ENCODE measurements around the gene SPTB.

Gene SPTB

DNA sequence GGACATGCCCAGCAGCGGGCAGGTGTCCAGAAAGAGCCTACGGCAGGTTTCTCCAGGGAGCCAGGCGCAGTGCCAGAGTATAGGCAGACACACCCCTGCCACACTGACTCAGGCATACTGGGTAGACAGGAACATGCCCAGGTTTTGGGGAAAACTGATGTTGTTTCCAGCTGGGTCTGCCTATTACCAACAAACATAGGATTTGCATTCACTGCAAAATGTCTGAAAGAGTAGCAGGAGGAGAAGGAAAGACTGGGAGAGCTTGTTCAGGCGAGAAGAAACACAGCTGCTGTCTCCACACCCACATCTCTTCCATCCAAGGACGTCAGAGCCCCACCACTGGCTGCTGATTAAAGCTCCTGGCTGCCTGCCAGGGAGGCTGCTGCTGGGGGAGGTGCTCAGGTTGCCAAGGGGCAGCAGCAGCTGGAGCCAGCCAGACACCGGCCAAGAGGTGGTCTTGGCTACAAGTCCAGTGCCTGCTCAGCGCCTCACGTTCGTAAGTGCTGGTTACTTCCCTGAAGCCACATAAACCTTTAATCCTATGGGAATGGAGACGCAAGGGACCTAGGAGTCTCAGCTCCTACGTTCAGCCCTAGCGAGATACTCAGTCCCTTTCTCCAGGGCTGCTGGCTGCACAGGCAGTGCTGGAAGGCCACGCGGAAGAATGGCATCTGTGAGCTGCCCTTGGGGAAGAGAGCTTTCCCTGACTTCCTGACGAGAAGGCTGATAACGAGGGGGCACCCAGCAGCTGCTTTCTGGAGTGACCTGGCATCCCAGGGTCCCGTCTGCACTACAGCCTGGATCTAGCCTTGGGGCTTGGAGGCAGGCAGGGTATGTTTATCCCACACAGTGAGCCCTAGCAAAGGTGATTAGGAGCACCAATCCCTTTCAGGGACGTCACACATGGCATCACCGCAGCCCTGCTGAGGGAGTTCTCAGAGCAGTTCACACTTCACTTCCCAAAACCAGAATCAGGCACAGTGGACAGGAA lies 117.4 kb downstream of the SPTB start (continued):
- TF ChIP-seq ZBTB49 (tag by site-specific recombination; IDR thresholded peaks at IDR 0.05; ENCODE audit: low read depth): no peak
- 0 out of 2 replicates have a peak, but pooled peaks have one; percentile 14 for TF ChIP-seq ZNF692 (tag by site-specific recombination; IDR thresholded peaks at IDR 0.05)
- peak; percentile 98 for TF ChIP-seq ZNF335 (tag by site-specific recombination; conservative IDR thresholded peaks at IDR 0.05)
- no peak for TF ChIP-seq SCRT2 (tag by site-specific recombination; IDR thresholded peaks at IDR 0.05)
- peak; percentile 47 for TF ChIP-seq PRDM10 (tag by site-specific recombination; IDR thresholded peaks at IDR 0.05)
- peak; percentile 71 for TF ChIP-seq KLF9 (tag by site-specific recombination; IDR thresholded peaks at IDR 0.05; ENCODE audit: low read depth)
- TF ChIP-seq ZBTB48 (tag by site-specific recombination; IDR thresholded peaks at IDR 0.05): peak; percentile 95
- no peak for TF ChIP-seq ZNF837 (tag by site-specific recombination; IDR thresholded peaks at IDR 0.05)
- peak; percentile 90 for TF ChIP-seq ZNF600 (tag by site-specific recombination; IDR thresholded peaks at IDR 0.05)
- TF ChIP-seq ZXDB (tag by site-specific recombination; IDR thresholded peaks at IDR 0.05): 0 out of 2 replicates have a peak, but pooled peaks have one; percentile 29
- 0 out of 2 replicates have a peak, but pooled peaks have one; percentile 17 for TF ChIP-seq KLF17 (tag by site-specific recombination; IDR thresholded peaks at IDR 0.05)
- TF ChIP-seq ZNF747 (tag by site-specific recombination; IDR thresholded peaks at IDR 0.05): no peak
- 0 out of 2 replicates have a peak, but pooled peaks have one; percentile 6 for TF ChIP-seq KLF1 (tag by site-specific recombination; IDR thresholded peaks at IDR 0.05)
- no peak for TF ChIP-seq ZNF843 (tag by site-specific recombination; IDR thresholded peaks at IDR 0.05)
- no peak for TF ChIP-seq ZNF792 (tag by site-specific recombination; IDR thresholded peaks at IDR 0.05)
- TF ChIP-seq SP7 (tag by site-specific recombination; IDR thresholded peaks at IDR 0.05): peak; percentile 27; the same call in 1 of the 2 replicates
- TF ChIP-seq PRDM1 (tag by site-specific recombination; IDR thresholded peaks at IDR 0.05): peak; percentile 22; the same call in 1 of the 2 replicates
- TF ChIP-seq, protein P1, sequence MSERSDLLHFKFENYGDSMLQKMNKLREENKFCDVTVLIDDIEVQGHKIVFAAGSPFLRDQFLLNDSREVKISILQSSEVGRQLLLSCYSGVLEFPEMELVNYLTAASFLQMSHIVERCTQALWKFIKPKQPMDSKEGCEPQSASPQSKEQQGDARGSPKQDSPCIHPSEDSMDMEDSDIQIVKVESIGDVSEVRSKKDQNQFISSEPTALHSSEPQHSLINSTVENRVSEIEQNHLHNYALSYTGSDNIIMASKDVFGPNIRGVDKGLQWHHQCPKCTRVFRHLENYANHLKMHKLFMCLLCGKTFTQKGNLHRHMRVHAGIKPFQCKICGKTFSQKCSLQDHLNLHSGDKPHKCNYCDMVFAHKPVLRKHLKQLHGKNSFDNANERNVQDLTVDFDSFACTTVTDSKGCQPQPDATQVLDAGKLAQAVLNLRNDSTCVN (tag by site-specific recombination; optimal IDR thresholded peaks at IDR 0.05): peak; percentile 16
- no peak for TF ChIP-seq ZNF488 (tag by site-specific recombination; IDR thresholded peaks at IDR 0.05)
- TF ChIP-seq ZNF48 (tag by site-specific recombination; IDR thresholded peaks at IDR 0.05): no peak
- peak; percentile 42 for TF ChIP-seq ZNF366 (tag by site-specific recombination; conservative IDR thresholded peaks at IDR 0.05)
- peak; percentile 29; the same call in 1 of the 2 replicates for TF ChIP-seq ZNF501 (tag by site-specific recombination; IDR thresholded peaks at IDR 0.05)
- TF ChIP-seq ZNF223 (tag by site-specific recombination; IDR thresholded peaks at IDR 0.05): no peak
- TF ChIP-seq ZBTB21 (tag by site-specific recombination; IDR thresholded peaks at IDR 0.05): peak; percentile 50
- TF ChIP-seq GLIS1 (tag by site-specific recombination; IDR thresholded peaks at IDR 0.05): peak; percentile 64
- TF ChIP-seq ZEB2 (tag by site-specific recombination; IDR thresholded peaks at IDR 0.05): 0 out of 2 replicates have a peak, but pooled peaks have one; percentile 24

Measured in HEK293 (cell line).